DOHH2 (cell line): ENCODE measurements around the gene CCNT2.

Experiments used
- H3F3A ChIP-seq: fragments of 200-600 bp; sonication (generic), shearing (Covaris generic); 2 replicates; pipeline ENCODE4 v1.6.0; 2016; ENCODE audit warnings: antibody characterized with exemption, mild to moderate bottlenecking; ENCODE audit not compliant: control insufficient read depth, insufficient read depth
- H3K27ac ChIP-seq: fragments of 200-600 bp; sonication (generic); 2 replicates; pipeline ENCODE4 v1.5.1; 2014; ENCODE audit warnings: low read depth, mild to moderate bottlenecking, low read length, moderate library complexity
- H3K27me3 ChIP-seq: fragments of 200-600 bp; sonication (generic); 2 replicates; pipeline ENCODE4 v1.6.1; 2014; ENCODE audit warnings: mild to moderate bottlenecking, low read length, mixed read lengths; ENCODE audit not compliant: control insufficient read depth
- H3K36me3 ChIP-seq: fragments of 200-600 bp; sonication (generic); 2 replicates; pipeline ENCODE4 v1.6.1; 2014; ENCODE audit warnings: mild to moderate bottlenecking, low read length, moderate library complexity, mixed read lengths; ENCODE audit not compliant: control insufficient read depth
- H3K4me1 ChIP-seq: fragments of 200-600 bp; sonication (generic); 2 replicates; pipeline ENCODE4 v1.6.1; 2014; ENCODE audit warnings: mild to moderate bottlenecking, low read length, mixed read lengths; ENCODE audit not compliant: control insufficient read depth
- H3K4me2 ChIP-seq: fragments of 200-600 bp; sonication (generic); 2 replicates; pipeline ENCODE4 v1.6.0; 2014; ENCODE audit warnings: mild to moderate bottlenecking, low read length, moderate library complexity
- H3K4me3 ChIP-seq: fragments of 200-600 bp; sonication (generic); 2 replicates; pipeline ENCODE4 v1.5.1; 2014; ENCODE audit warnings: mild to moderate bottlenecking, low read length, mixed read lengths
- H3K79me2 ChIP-seq: fragments of 200-600 bp; sonication (generic); 2 replicates; pipeline ENCODE4 v1.6.1; 2014; ENCODE audit warnings: mild to moderate bottlenecking, low read length, mixed read lengths; ENCODE audit not compliant: control insufficient read depth
- H3K9me2 ChIP-seq: fragments of 200-600 bp; sonication (generic); replicated peaks from 2 replicates; pipeline ENCODE4 v1.6.1; 2014; ENCODE audit warnings: mild to moderate bottlenecking, low read length, mixed read lengths; ENCODE audit not compliant: control insufficient read depth
- H3K9me3 ChIP-seq: fragments of 200-600 bp; sonication (generic); 2 replicates; pipeline ENCODE4 v1.6.1; 2014; ENCODE audit warnings: antibody characterized with exemption, low read length, mixed read lengths; ENCODE audit not compliant: control insufficient read depth, insufficient read depth
- H4K20me1 ChIP-seq: fragments of 200-600 bp; sonication (generic); 2 replicates; pipeline ENCODE4 v1.6.0; 2014; ENCODE audit warnings: low read depth, mild to moderate bottlenecking, antibody characterized with exemption, low read length, moderate library complexity; ENCODE audit not compliant: control insufficient read depth, insufficient read depth
- EZH2phosphoT487 ChIP-seq: fragments of 200-600 bp; sonication (generic); IDR thresholded peaks from 2 replicates; pipeline ENCODE4 v1.6.1; 2017; ENCODE audit warnings: borderline replicate concordance, mild to moderate bottlenecking, antibody characterized with exemption, low read length, moderate library complexity, mixed read lengths
- TF ChIP-seq, protein P1 (sequence below): fragments of 200-600 bp; sonication (generic); IDR thresholded peaks from one replicate; pipeline ENCODE4 v1.5.1; 2014; ENCODE audit warnings: antibody characterized with exemption, mild to moderate bottlenecking, low read depth, low read length; ENCODE audit not compliant: poor library complexity, severe bottlenecking

Gene CCNT2

GRCh38 chr2:134949981-134950708, 31.5 kb downstream of the CCNT2 start:
- Histone ChIP-seq H3K36me3 (peaks cover 72% of the 10 kb centered on the region), H3K79me2 (no peaks in the 10 kb centered on the region)

DNA sequence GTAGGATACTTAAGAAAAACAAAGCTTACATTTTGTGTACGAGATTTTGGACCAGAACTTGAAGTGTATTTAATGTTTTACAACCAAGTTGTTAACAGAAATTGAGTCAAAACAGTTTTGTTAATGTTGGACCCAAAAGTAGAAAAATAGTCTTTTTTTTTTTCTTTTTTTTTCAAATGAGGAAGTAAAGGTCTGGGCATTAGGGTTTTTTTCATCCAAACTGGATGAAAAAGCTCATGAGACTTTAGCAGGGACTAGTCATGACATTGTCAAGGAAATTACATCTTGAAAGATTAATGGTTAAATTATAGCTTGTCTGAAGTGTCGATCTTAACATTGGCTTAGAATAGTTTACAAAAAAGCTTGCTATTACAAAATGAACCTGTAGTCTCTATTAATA, 32.3 kb downstream of the CCNT2 start:
- no peak overlapping the region for H3K4me2 ChIP-seq
- H3F3A ChIP-seq: no peaks in the 10 kb centered on the region
- peaks cover 74% of the 10 kb centered on the region for H3K36me3 ChIP-seq
- no peak overlapping the region for H3K27ac ChIP-seq
- H3K27me3 ChIP-seq: no peaks in the 10 kb centered on the region
- no peaks in the 10 kb centered on the region for H4K20me1 ChIP-seq
- no peaks in the 10 kb centered on the region for H3K79me2 ChIP-seq
- no peak overlapping the region for H3K4me3 ChIP-seq
- no peaks in the 10 kb centered on the region for H3K4me1 ChIP-seq
- H3K9me3 ChIP-seq: no peaks in the 10 kb centered on the region
- no peaks in the 10 kb centered on the region for H3K9me2 ChIP-seq
- no peak for TF ChIP-seq EZH2phosphoT487
- TF ChIP-seq, protein P1, sequence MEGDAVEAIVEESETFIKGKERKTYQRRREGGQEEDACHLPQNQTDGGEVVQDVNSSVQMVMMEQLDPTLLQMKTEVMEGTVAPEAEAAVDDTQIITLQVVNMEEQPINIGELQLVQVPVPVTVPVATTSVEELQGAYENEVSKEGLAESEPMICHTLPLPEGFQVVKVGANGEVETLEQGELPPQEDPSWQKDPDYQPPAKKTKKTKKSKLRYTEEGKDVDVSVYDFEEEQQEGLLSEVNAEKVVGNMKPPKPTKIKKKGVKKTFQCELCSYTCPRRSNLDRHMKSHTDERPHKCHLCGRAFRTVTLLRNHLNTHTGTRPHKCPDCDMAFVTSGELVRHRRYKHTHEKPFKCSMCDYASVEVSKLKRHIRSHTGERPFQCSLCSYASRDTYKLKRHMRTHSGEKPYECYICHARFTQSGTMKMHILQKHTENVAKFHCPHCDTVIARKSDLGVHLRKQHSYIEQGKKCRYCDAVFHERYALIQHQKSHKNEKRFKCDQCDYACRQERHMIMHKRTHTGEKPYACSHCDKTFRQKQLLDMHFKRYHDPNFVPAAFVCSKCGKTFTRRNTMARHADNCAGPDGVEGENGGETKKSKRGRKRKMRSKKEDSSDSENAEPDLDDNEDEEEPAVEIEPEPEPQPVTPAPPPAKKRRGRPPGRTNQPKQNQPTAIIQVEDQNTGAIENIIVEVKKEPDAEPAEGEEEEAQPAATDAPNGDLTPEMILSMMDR: no peak

More at GRCh38 chr2:134949981-134950708, 31.5 kb downstream of the CCNT2 start:
- Histone ChIP-seq H3K4me2 (no peak overlapping the region), H4K20me1 (no peaks in the 10 kb centered on the region), H3K27me3 (no peaks in the 10 kb centered on the region), H3K9me2 (no peaks in the 10 kb centered on the region), H3K27ac (no peak overlapping the region), H3K4me1 (no peaks in the 10 kb centered on the region), H3K4me3 (no peak overlapping the region), H3F3A (no peaks in the 10 kb centered on the region), H3K9me3 (no peaks in the 10 kb centered on the region)
- TF ChIP-seq, protein P1: no peak
- TF ChIP-seq EZH2phosphoT487: no peak

DNA sequence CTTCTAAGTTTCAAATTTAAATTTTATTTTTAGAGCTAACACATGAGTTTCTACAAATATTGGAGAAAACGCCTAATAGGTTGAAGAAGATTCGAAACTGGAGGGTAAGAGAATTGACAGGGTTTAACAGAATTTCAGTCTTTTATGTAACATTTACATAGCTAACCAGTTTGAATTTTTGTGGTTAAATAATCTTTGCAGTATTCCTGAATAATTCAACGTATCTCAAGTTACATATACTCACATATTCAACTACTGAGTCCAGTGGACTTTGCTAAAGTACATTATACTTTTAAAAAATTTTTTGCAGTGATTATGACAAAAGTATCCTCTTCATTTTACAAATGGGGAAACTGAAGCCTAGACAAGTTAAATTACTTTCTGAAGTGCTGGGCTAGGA, 34.0 kb downstream of the CCNT2 start:
- Histone ChIP-seq H3K4me3 (no peak overlapping the region), H3K36me3 (peaks cover 73% of the 10 kb centered on the region), H3F3A (no peaks in the 10 kb centered on the region), H3K4me1 (no peaks in the 10 kb centered on the region), H3K9me2 (no peaks in the 10 kb centered on the region), H3K27ac (no peak overlapping the region), H4K20me1 (no peaks in the 10 kb centered on the region), H3K4me2 (no peak overlapping the region), H3K79me2 (no peaks in the 10 kb centered on the region), H3K9me3 (no peaks in the 10 kb centered on the region), H3K27me3 (no peaks in the 10 kb centered on the region)
- no peak for TF ChIP-seq EZH2phosphoT487
- TF ChIP-seq, protein P1: no peak
